ENCODE measurements around the gene ATP9B. TPM values are rescaled to one million over a fixed set of nuclear protein-coding genes. Genes with fewer than 3 reads are reported as not detected.
A peak's percentile ranks its signal among the peaks of the same experiment; 100 is the strongest.

The ATP9B gene
- total RNA-seq, 1 experiment from 2014 or later = 15.6 TPM

- Histone ChIP-seq H3K79me2 (ENCODE audit: low read length) (no peaks in the 10 kb centered on the region), H2AFZ (ENCODE audit: low read length) (no peak overlapping the region), H3K4me1 (ENCODE audit: insufficient read depth, low read length) (no peaks in the 10 kb centered on the region), H3K9me2 (replicated peaks; ENCODE audit: low read length) (no peaks in the 10 kb centered on the region), H3F3A (ENCODE audit: low read length, unreplicated experiment) (no peaks in the 10 kb centered on the region), H3K9me3 (ENCODE audit: low read length) (no peaks in the 10 kb centered on the region), H3K4me2 (ENCODE audit: low read length) (no peak overlapping the region), H4K20me1 (ENCODE audit: low read length) (no peaks in the 10 kb centered on the region), H3K27me3 (ENCODE audit: low read length) (peaks cover 43% of the 10 kb centered on the region), H3K27ac (ENCODE audit: low read length) (no peak overlapping the region), H3K9ac (ENCODE audit: low read length) (no peak overlapping the region), H3K36me3 (ENCODE audit: low read depth, low read length) (no peaks in the 10 kb centered on the region), H3K4me3 (ENCODE audit: low read length) (no peak overlapping the region)
- ATAC-seq (no peak), DNase-seq (no peak)
- ChIA-PET POLR2A (ENCODE audit: unreplicated experiment) (no interaction called here), CTCF (no interaction called here)
- intact Hi-C loops (cut with micrococcal nuclease) = no loop called here
- BruUV-seq (replicated peaks) = no TSS peak
- TF ChIP-seq, protein P1, sequence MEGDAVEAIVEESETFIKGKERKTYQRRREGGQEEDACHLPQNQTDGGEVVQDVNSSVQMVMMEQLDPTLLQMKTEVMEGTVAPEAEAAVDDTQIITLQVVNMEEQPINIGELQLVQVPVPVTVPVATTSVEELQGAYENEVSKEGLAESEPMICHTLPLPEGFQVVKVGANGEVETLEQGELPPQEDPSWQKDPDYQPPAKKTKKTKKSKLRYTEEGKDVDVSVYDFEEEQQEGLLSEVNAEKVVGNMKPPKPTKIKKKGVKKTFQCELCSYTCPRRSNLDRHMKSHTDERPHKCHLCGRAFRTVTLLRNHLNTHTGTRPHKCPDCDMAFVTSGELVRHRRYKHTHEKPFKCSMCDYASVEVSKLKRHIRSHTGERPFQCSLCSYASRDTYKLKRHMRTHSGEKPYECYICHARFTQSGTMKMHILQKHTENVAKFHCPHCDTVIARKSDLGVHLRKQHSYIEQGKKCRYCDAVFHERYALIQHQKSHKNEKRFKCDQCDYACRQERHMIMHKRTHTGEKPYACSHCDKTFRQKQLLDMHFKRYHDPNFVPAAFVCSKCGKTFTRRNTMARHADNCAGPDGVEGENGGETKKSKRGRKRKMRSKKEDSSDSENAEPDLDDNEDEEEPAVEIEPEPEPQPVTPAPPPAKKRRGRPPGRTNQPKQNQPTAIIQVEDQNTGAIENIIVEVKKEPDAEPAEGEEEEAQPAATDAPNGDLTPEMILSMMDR (conservative IDR thresholded peaks at IDR 0.05; ENCODE audit: low read depth, low read length) = no peak
These were observed 46.6 kb upstream of the ATP9B start for GRCh38 chr18:79022603-79023002.

DNA sequence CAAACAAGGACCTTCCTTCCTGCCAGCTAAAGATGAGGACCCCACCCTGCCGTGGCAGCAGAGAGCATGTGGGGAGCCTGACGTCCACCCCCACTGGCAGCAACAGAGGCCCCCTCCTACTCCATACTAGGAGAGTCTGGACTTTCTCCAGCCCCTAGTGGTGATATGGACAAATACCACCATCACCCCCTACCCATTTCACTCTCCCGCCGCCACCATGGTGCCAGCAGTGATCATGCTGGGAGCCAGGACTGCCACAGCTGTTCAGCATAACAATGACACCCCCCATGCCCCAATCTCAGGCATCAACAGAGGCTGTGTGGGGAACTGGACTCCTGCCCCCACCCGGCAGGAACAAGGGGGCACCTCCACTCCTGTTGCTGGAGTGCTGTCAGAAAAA is 42.7 kb upstream of the ATP9B start:
- no peaks in the 10 kb centered on the region for H4K20me1 ChIP-seq (ENCODE audit: low read length)
- H3K36me3 ChIP-seq (ENCODE audit: low read depth, low read length) = no peaks in the 10 kb centered on the region
- no peak overlapping the region for H2AFZ ChIP-seq (ENCODE audit: low read length)
- no peaks in the 10 kb centered on the region for H3K9me3 ChIP-seq (ENCODE audit: low read length)
- no TSS peak for BruUV-seq (replicated peaks)
- POLR2A ChIA-PET (ENCODE audit: unreplicated experiment) = no interaction called here
- TF ChIP-seq, protein P1 (conservative IDR thresholded peaks at IDR 0.05; ENCODE audit: low read depth, low read length) = 0 out of 2 replicates have a peak, but pooled peaks have one; percentile 16
- TF ChIP-seq EZH2 (IDR thresholded peaks at IDR 0.05; ENCODE audit: low read length, unreplicated experiment) = no peak
- H3K4me2 ChIP-seq (ENCODE audit: low read length) = no peak overlapping the region
- no peak overlapping the region for H3K27ac ChIP-seq (ENCODE audit: low read length)
- H3F3A ChIP-seq (ENCODE audit: low read length, unreplicated experiment) = no peaks in the 10 kb centered on the region
- intact Hi-C loops (cut with micrococcal nuclease) = no loop called here
- H3K27me3 ChIP-seq (ENCODE audit: low read length) = peaks cover 8% of the 10 kb centered on the region
- DNase-seq (no peak), ATAC-seq (no peak)
- H3K4me1 ChIP-seq (ENCODE audit: insufficient read depth, low read length) = no peaks in the 10 kb centered on the region
- CTCF ChIA-PET = no interaction called here
- H3K9ac ChIP-seq (ENCODE audit: low read length) = no peak overlapping the region
- H3K9me2 ChIP-seq (replicated peaks; ENCODE audit: low read length) = no peaks in the 10 kb centered on the region
- H3K79me2 ChIP-seq (ENCODE audit: low read length) = no peaks in the 10 kb centered on the region
- H3K4me3 ChIP-seq (ENCODE audit: low read length) = no peak overlapping the region

GRCh38 chr18:79030680-79031079 is 38.5 kb upstream of the ATP9B start:
- no TSS peak for BruUV-seq (replicated peaks)
- no peaks in the 10 kb centered on the region for H3K27me3 ChIP-seq (ENCODE audit: low read length)
- CTCF ChIA-PET = no interaction called here
- POLR2A ChIA-PET (ENCODE audit: unreplicated experiment) = no interaction called here
- no peaks in the 10 kb centered on the region for H3F3A ChIP-seq (ENCODE audit: low read length, unreplicated experiment)
- no peak for DNase-seq
- H3K9ac ChIP-seq (ENCODE audit: low read length) = no peak overlapping the region
- intact Hi-C loops (cut with micrococcal nuclease) = no loop called here
- H3K4me1 ChIP-seq (ENCODE audit: insufficient read depth, low read length) = no peaks in the 10 kb centered on the region
- no peak overlapping the region for H3K4me3 ChIP-seq (ENCODE audit: low read length)
- no peaks in the 10 kb centered on the region for H3K36me3 ChIP-seq (ENCODE audit: low read depth, low read length)
- no peaks in the 10 kb centered on the region for H3K9me3 ChIP-seq (ENCODE audit: low read length)
- H3K9me2 ChIP-seq (replicated peaks; ENCODE audit: low read length) = no peaks in the 10 kb centered on the region
- H3K79me2 ChIP-seq (ENCODE audit: low read length) = no peaks in the 10 kb centered on the region
- no peak for ATAC-seq
- TF ChIP-seq, protein P1 (conservative IDR thresholded peaks at IDR 0.05; ENCODE audit: low read depth, low read length) = no peak
- TF ChIP-seq EZH2phosphoT487 (IDR thresholded peaks at IDR 0.05; ENCODE audit: borderline replicate concordance, low read length) (no peak), EZH2 (IDR thresholded peaks at IDR 0.05; ENCODE audit: low read length, unreplicated experiment) (no peak)
- H3K27ac ChIP-seq (ENCODE audit: low read length) = no peak overlapping the region
- no peak overlapping the region for H3K4me2 ChIP-seq (ENCODE audit: low read length)
- no peaks in the 10 kb centered on the region for H4K20me1 ChIP-seq (ENCODE audit: low read length)
- no peak overlapping the region for H2AFZ ChIP-seq (ENCODE audit: low read length)

Measured in PC-3 (cell line).